IMR-90 (cell line): ENCODE data around the gene SEC23A. TPM values are rescaled to one million over a fixed set of nuclear protein-coding genes. Genes with fewer than 3 reads are reported as not detected.

Source experiments
- ATAC-seq: fragments of 200-7000 bp; cut with Tn5 transposase; 2 replicates; pipeline ENCODE4 v1.9.1; 2020; ENCODE audit warnings: low read depth, mild to moderate bottlenecking, moderate library complexity
- BruUV-seq: library from RNA; stranded (reverse); fragments of 400-500 nt; replicated peaks from 2 replicates; lab custom pipeline; 2021; lab: Mats Ljungman, UMichigan
- CTCF ChIA-PET: fragments of 300-600 bp; formaldehyde crosslinking; extraction: SDS; loops from one replicate; lab custom pipeline; 2021; ENCODE audit warnings: antibody characterized with exemption; lab: Yijun Ruan, JAX
- POLR2A ChIA-PET: fragments of 300-600 bp; sonication (Branson Sonifier 250); formaldehyde crosslinking; loops from one replicate; lab custom pipeline; 2022; ENCODE audit warnings: antibody characterized with exemption; ENCODE audit not compliant: unreplicated experiment; lab: Charles Lee
- DNase-seq: peaks from one replicate; pipeline ENCODE4 v3.0.0; 2013
- H2AFZ ChIP-seq: replicated peaks from 2 replicates; pipeline ENCODE3; 2013; ENCODE audit warnings: low read length, mild to moderate bottlenecking; ENCODE audit not compliant: poor library complexity
- H2AK5ac ChIP-seq: 2 replicates; pipeline ENCODE4 v1.6.1; 2013; ENCODE audit warnings: low read depth, low read length, inconsistent platforms
- H2AK9ac ChIP-seq: replicated peaks from 2 replicates; pipeline ENCODE3; 2013; ENCODE audit warnings: mild to moderate bottlenecking, low read depth, low read length, moderate library complexity; ENCODE audit not compliant: poor library complexity
- H2BK120ac ChIP-seq: 2 replicates; pipeline ENCODE4 v1.6.1; 2013; ENCODE audit warnings: low read depth, low read length, inconsistent platforms
- H2BK15ac ChIP-seq: 3 replicates; pipeline ENCODE4 v1.6.1; 2013; ENCODE audit warnings: low read depth, low read length, inconsistent platforms
- H2BK20ac ChIP-seq: 2 replicates; pipeline ENCODE4 v1.6.1; 2013; ENCODE audit warnings: low read depth, mild to moderate bottlenecking, inconsistent platforms, low read length, moderate library complexity
- H2BK5ac ChIP-seq: 2 replicates; pipeline ENCODE4 v1.6.1; 2013; ENCODE audit warnings: mild to moderate bottlenecking, low read depth, low read length, inconsistent platforms; ENCODE audit not compliant: poor library complexity, severe bottlenecking
- H3K14ac ChIP-seq: replicated peaks from 2 replicates; pipeline ENCODE4 v1.6.1; 2013; ENCODE audit warnings: low read depth, low read length, inconsistent platforms
- H3K18ac ChIP-seq: 2 replicates; pipeline ENCODE4 v1.6.1; 2013; ENCODE audit warnings: low read depth, low read length, control low read depth
- H3K23ac ChIP-seq: 2 replicates; pipeline ENCODE4 v1.6.1; 2013; ENCODE audit warnings: low read depth, low read length, inconsistent platforms
- H3K27ac ChIP-seq: 2 replicates; pipeline ENCODE4 v1.5.1; 2013; ENCODE audit warnings: mild to moderate bottlenecking, control low read depth, low read length; ENCODE audit not compliant: insufficient read depth
- H3K27me3 ChIP-seq: 2 replicates; pipeline ENCODE4 v1.6.1; 2013; ENCODE audit warnings: low read length; ENCODE audit not compliant: control insufficient read depth, insufficient read depth
- H3K36me3 ChIP-seq: 2 replicates; pipeline ENCODE4 v1.6.1; 2013; ENCODE audit warnings: low read length, mixed read lengths; ENCODE audit not compliant: control insufficient read depth, insufficient read depth
- H3K4ac ChIP-seq: 2 replicates; pipeline ENCODE4 v1.6.1; 2013; ENCODE audit warnings: low read depth, low read length, inconsistent platforms
- H3K4me1 ChIP-seq: 2 replicates; pipeline ENCODE4 v1.6.1; 2013; ENCODE audit warnings: low read length, mixed read lengths; ENCODE audit not compliant: control insufficient read depth, insufficient read depth
- H3K4me2 ChIP-seq: 2 replicates; pipeline ENCODE4 v1.6.1; 2013; ENCODE audit warnings: low read depth, mild to moderate bottlenecking, control low read depth, low read length, moderate library complexity
- H3K4me3 ChIP-seq: 2 replicates; pipeline ENCODE4 v1.5.1; 2013; ENCODE audit warnings: low read depth, mild to moderate bottlenecking, control low read depth, low read length, moderate library complexity; ENCODE audit not compliant: insufficient read depth
- H3K56ac ChIP-seq: 2 replicates; pipeline ENCODE4 v1.6.1; 2013; ENCODE audit warnings: low read length, inconsistent platforms; ENCODE audit not compliant: insufficient read depth; ENCODE audit errors: extremely low read depth
- H3K79me1 ChIP-seq, 2 experiments: 2 replicates each; pipeline ENCODE4 v1.6.1; 2013; ENCODE audit warnings: low read length in 2 of 2, inconsistent platforms in 1 of 2, low read depth in 1 of 2
- H3K9ac ChIP-seq: 2 replicates; pipeline ENCODE4 v1.6.1; 2013; ENCODE audit warnings: low read depth, low read length, control low read depth
- H3K9me1 ChIP-seq: 2 replicates; pipeline ENCODE4 v1.6.1; 2013; ENCODE audit warnings: low read length, inconsistent platforms; ENCODE audit not compliant: insufficient read depth
- H3K9me3 ChIP-seq: 2 replicates; pipeline ENCODE4 v1.6.1; 2013; ENCODE audit warnings: low read length; ENCODE audit not compliant: control insufficient read depth, insufficient read depth
- H4K20me1 ChIP-seq: 2 replicates; pipeline ENCODE4 v1.6.1; 2013; ENCODE audit warnings: low read length, inconsistent platforms; ENCODE audit not compliant: insufficient read depth
- H4K5ac ChIP-seq: 2 replicates; pipeline ENCODE4 v1.6.1; 2013; ENCODE audit warnings: mild to moderate bottlenecking, low read depth, low read length, control low read depth
- H4K8ac ChIP-seq, 2 experiments: 2 replicates each; pipeline ENCODE4 v1.6.1; 2013; ENCODE audit warnings: low read depth in 2 of 2, low read length in 2 of 2, control low read depth in 1 of 2, inconsistent platforms in 1 of 2
- H4K91ac ChIP-seq: 2 replicates; pipeline ENCODE4 v1.6.1; 2013; ENCODE audit warnings: low read depth, low read length, inconsistent platforms; ENCODE audit not compliant: insufficient read depth
- NFE2L2 ChIP-seq: fragments of 150-350 bp; IDR thresholded peaks from 2 replicates; pipeline ENCODE4 v1.6.1; 2016; ENCODE audit warnings: low read depth, mild to moderate bottlenecking, low read length
- POLR2A ChIP-seq: IDR thresholded peaks from 2 replicates; pipeline ENCODE4 v1.6.1; 2012; ENCODE audit warnings: mild to moderate bottlenecking, low read depth, low read length
- WGBS, 2 experiments: methylation state at CpG; one replicate each; pipeline versions ENCODE4 v1.1.5 to v1.1.7; 2013; ENCODE audit warnings: missing lambda C conversion rate in 2 of 2; ENCODE audit not compliant: insufficient read length in 1 of 2; ENCODE audit errors: extremely low coverage in 2 of 2; 5-methylcytosine and 5-hydroxymethylcytosine counted together
- dilution Hi-C: fragments of 300-500 bp; cut with HindIII; formaldehyde crosslinking; loops from one replicate; pipeline ENCODE4 v1.14.3; 2018; ENCODE audit warnings: low sequenced_read_pairs; ENCODE audit not compliant: unreplicated experiment
- in situ Hi-C: fragments of 300-500 bp; cut with MboI; formaldehyde crosslinking; loops from 3 replicates; pipeline ENCODE4 v1.14.3; 2019; ENCODE audit warnings: low sequenced_read_pairs, inconsistent platforms, mixed read lengths
- intact Hi-C: fragments of 100-400 bp; cut with micrococcal nuclease; formaldehyde crosslinking; loops from 2 replicates; pipeline ENCODE4 v1.10.0; 2022
- polyA plus RNA-seq, 3 experiments: library from polyadenylated mRNA; depleted of rRNA; stranded (reverse); fragments of >200 nt; gene quantifications; 2 replicates each; pipeline ENCODE4 v1.2.3, GENCODE V29; 2012; ENCODE audit warnings: low replicate concordance in 1 of 3
- total RNA-seq: library from RNA; depleted of rRNA; stranded (reverse); fragments of >200 nt; gene quantifications from 2 replicates; pipeline ENCODE4 v1.2.3, GENCODE V29; 2012

SEC23A gene
- total and polyA plus RNA-seq, 2 of the 4 experiments (the other 2 are of a cell fraction), result 141 to 609 TPM

- in situ Hi-C loops (no loop called here), intact Hi-C loops (no loop called here), dilution Hi-C loops (no loop called here)
- ChIA-PET POLR2A (no interaction called here), CTCF (interaction anchor here (1.4 kb wide), 1 partner anchor 10 kb away, joined by 4 read pairs; no protein-coding TSS in a partner anchor)
- Histone ChIP-seq H3K27ac (no peak overlapping the region), H3K4me1 (no peaks in the 10 kb centered on the region), H2AK5ac (no peak overlapping the region), H3K4ac (no peak overlapping the region), H3K4me2 (no peak overlapping the region), H2BK5ac (no peak overlapping the region), H4K5ac (no peak overlapping the region), H3K56ac (no peak overlapping the region), H3K14ac (no peak overlapping the region), H4K20me1 (no peaks in the 10 kb centered on the region), H2BK120ac (no peak overlapping the region), H3K36me3 (peaks cover 12% of the 10 kb centered on the region), H3K9me3 (no peaks in the 10 kb centered on the region), H4K91ac (no peak overlapping the region), H3K18ac (no peak overlapping the region), H2AFZ (no peak overlapping the region), H3K9me1 (no peaks in the 10 kb centered on the region), H3K79me1 (peaks cover 8 to 18% of the 10 kb centered on the region in 2 experiments; a peak in 2 of 4 replicates), H2AK9ac (no peak overlapping the region), H4K8ac (no peak overlapping the region), H2BK15ac (no peak overlapping the region), H3K27me3 (no peaks in the 10 kb centered on the region), H2BK20ac (no peak overlapping the region), H3K4me3 (no peak overlapping the region), H3K9ac (no peak overlapping the region), H3K23ac (no peak overlapping the region)
- ATAC-seq (no peak), DNase-seq (no peak)
- WGBS, 2 experiments, result no CpG with 5 or more reads among the region's 3 CpGs
- no TSS peak for BruUV-seq
- no peak for TF ChIP-seq POLR2A
- TF ChIP-seq NFE2L2, result no peak
Observed at GRCh38 chr14:39025250-39025809, 77.7 kb downstream of the SEC23A start.
